Tibial artery (tissue), 4 donors: ENCODE data around the gene KIAA1671.

ENCODE experiments used
- DNase-seq, 2 donors: peaks; one replicate each; pipeline ENCODE4 v3.0.0-alpha.2; 2019
- H3K27ac ChIP-seq, 2 donors: fragments of 200-600 bp; sonication (generic) in 1 of 2; 1 replicate in 1 of 2; 2 replicates in 1 of 2; pipeline ENCODE4 v1.5.1; 2018 to 2019; ENCODE audit warnings: mild to moderate bottlenecking in 1 of 2
- H3K27me3 ChIP-seq, 2 donors: fragments of 200-600 bp; sonication (generic) in 1 of 2; one replicate each; pipeline versions ENCODE4 v1.5.1 to v1.6.0; 2016 to 2019
- H3K36me3 ChIP-seq, 3 donors: fragments of 200-600 bp; sonication (generic) in 2 of 3; one replicate each; pipeline ENCODE4 v1.5.1; 2016 to 2019; ENCODE audit warnings: mild to moderate bottlenecking in 2 of 3
- H3K4me1 ChIP-seq, 4 donors: fragments of 200-600 bp; sonication (generic) in 2 of 4; 1 replicate in 3 of 4; 2 replicates in 1 of 4; pipeline ENCODE4 v1.5.1; 2016 to 2019
- H3K4me3 ChIP-seq, 2 donors: fragments of 200-600 bp; sonication (generic) in 1 of 2; 1 replicate in 1 of 2; 2 replicates in 1 of 2; pipeline ENCODE4 v1.5.1; 2018 to 2019; ENCODE audit warnings: mild to moderate bottlenecking in 2 of 2
- H3K9me3 ChIP-seq, 3 donors: fragments of 200-600 bp; sonication (generic) in 1 of 3; one replicate each; pipeline ENCODE4 v1.5.1; 2016 to 2019
- intact Hi-C: fragments of 100-400 bp; cut with DNase I; formaldehyde crosslinking; loops from one replicate; pipeline ENCODE4 v1.15.0; 2023; ENCODE audit warnings: low total_unique reads
- TF ChIP-seq, protein P1 (sequence below), 2 experiments: fragments of 200-600 bp in 1 of 2; fragments of 450-650 bp in 1 of 2; IDR thresholded peaks; one replicate each; pipeline ENCODE4 v1.5.1; 2017 to 2019; ENCODE audit warnings: antibody characterized with exemption in 2 of 2, mild to moderate bottlenecking in 1 of 2, moderate library complexity in 1 of 2

The KIAA1671 gene

GRCh38 chr22:25159028-25159427, 206.5 kb downstream of the KIAA1671 start:
- Histone ChIP-seq H3K36me3 (peaks cover 0 to 16% (median 11%) of the 10 kb centered on the region in 3 donors), H3K9me3 (no peaks in the 10 kb centered on the region), H3K4me3 (no peak overlapping the region), H3K27me3 (no peaks in the 10 kb centered on the region), H3K4me1 (peaks cover 0 to 50% (median 33%) of the 10 kb centered on the region in 4 donors), H3K27ac (no peak overlapping the region)
- DNase-seq, result no peak
- intact Hi-C loops, result no loop called here
- TF ChIP-seq, protein P1, sequence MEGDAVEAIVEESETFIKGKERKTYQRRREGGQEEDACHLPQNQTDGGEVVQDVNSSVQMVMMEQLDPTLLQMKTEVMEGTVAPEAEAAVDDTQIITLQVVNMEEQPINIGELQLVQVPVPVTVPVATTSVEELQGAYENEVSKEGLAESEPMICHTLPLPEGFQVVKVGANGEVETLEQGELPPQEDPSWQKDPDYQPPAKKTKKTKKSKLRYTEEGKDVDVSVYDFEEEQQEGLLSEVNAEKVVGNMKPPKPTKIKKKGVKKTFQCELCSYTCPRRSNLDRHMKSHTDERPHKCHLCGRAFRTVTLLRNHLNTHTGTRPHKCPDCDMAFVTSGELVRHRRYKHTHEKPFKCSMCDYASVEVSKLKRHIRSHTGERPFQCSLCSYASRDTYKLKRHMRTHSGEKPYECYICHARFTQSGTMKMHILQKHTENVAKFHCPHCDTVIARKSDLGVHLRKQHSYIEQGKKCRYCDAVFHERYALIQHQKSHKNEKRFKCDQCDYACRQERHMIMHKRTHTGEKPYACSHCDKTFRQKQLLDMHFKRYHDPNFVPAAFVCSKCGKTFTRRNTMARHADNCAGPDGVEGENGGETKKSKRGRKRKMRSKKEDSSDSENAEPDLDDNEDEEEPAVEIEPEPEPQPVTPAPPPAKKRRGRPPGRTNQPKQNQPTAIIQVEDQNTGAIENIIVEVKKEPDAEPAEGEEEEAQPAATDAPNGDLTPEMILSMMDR (IDR thresholded peaks at IDR 0.05), result no peak

- Histone ChIP-seq H3K27ac (no peak overlapping the region), H3K4me3 (no peak overlapping the region), H3K36me3 (peaks cover 0 to 16% (median 11%) of the 10 kb centered on the region in 3 donors), H3K27me3 (no peaks in the 10 kb centered on the region), H3K9me3 (no peaks in the 10 kb centered on the region), H3K4me1 (peaks cover 0 to 51% (median 30%) of the 10 kb centered on the region in 4 donors)
- DNase-seq, result no peak
- intact Hi-C loops, result no loop called here
- TF ChIP-seq, protein P1 (IDR thresholded peaks at IDR 0.05), result no peak
Observed at GRCh38 chr22:25160120-25160996, 207.8 kb downstream of the KIAA1671 start.

DNA sequence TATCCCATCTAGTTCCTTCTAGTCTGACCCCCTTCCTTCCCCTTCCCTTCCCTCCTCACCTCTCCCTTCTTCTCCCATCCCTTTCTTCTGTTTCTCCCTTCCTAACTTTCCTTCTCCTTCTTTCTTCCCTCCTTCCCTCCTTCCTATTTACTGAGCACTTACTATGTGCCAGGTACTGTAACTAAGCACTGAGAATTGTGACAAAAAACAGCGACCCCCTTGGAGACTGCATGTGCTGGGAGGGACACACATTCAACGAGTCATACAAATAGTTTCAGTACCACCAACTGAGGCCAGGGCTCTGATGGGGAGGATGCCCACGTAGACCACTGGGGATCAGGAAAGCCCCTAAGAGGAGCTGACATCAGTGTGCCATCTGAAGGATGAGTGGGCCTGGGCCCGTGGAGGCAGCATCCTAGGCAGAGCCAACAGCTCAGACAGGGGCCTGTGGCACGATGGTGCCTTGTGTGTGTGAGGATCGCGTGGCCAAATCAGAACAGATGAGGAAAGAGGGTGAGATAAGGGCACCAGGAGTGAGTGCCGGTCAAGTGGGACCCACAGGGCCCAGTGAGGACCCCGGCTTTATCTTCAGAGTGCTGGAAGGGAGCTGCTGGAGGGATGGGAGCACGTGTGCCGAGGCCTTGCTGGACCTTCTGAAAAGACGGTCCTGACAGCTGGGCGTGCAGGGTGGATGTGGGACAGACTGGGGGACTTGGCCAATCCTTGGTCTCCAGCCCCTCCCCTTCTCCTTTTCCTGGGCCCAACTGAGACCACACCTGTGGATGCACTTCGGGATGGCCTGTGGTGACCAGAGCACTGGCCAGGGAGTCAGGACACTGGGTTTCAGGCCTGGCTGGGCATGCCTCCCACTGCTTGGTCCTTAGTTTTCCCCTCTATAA, 208.8 kb downstream of the KIAA1671 start:
- intact Hi-C loops, result no loop called here
- TF ChIP-seq, protein P1 (IDR thresholded peaks at IDR 0.05), result no peak
- no peak overlapping the region for H3K4me3 ChIP-seq

DNA sequence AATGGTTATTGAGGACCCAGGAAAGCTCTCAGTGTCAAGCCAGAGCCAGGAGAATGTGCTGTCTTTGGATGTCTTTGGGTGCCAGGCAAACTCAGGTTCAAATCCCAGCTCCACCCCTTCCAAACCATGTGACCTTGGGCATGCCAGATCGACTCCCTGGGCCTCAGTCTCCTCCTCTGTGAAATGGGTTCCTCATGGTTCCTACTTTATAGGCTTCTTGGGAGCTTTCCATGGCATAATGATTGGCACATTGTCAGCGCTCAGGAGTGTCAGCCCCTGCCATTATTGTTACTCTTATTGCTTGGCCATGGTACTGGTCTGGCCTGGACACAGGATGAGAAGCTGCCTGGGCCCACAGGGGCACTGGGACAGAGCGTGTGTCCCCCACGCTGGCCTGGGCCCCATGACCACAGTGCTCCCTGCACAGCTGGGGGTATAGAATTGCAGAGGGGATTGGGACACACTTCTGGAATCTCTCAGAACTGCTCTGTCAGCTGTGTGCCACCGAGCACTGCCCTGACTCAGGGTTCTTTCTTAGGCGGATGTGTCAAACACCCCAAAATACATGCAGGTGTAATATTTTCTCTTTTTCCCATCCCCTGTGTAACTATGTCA, 209.5 kb downstream of the KIAA1671 start:
- TF ChIP-seq, protein P1 (IDR thresholded peaks at IDR 0.05), result no peak

More for the DNA sequence above, 208.8 kb downstream of the KIAA1671 start:
- no peaks in the 10 kb centered on the region for H3K9me3 ChIP-seq
- H3K4me1 ChIP-seq, result peaks cover 0 to 60% (median 33%) of the 10 kb centered on the region in 4 donors
- peaks cover 0 to 16% (median 11%) of the 10 kb centered on the region in 3 donors for H3K36me3 ChIP-seq
- DNase-seq, result no peak
- no peaks in the 10 kb centered on the region for H3K27me3 ChIP-seq
- H3K27ac ChIP-seq, result no peak overlapping the region

GRCh38 chr22:25162561-25162960, 210.0 kb downstream of the KIAA1671 start:
- TF ChIP-seq, protein P1 (IDR thresholded peaks at IDR 0.05), result no peak
- Histone ChIP-seq H3K27ac (no peak overlapping the region), H3K4me3 (no peak overlapping the region), H3K4me1 (peaks cover 0 to 61% (median 37%) of the 10 kb centered on the region in 4 donors), H3K36me3 (peaks cover 0 to 16% (median 11%) of the 10 kb centered on the region in 3 donors), H3K9me3 (no peaks in the 10 kb centered on the region), H3K27me3 (no peaks in the 10 kb centered on the region)
- no peak for DNase-seq
- intact Hi-C loops, result no loop called here

More for the DNA sequence above, 209.5 kb downstream of the KIAA1671 start:
- Histone ChIP-seq H3K27ac (no peak overlapping the region), H3K36me3 (peaks cover 0 to 16% (median 11%) of the 10 kb centered on the region in 3 donors), H3K4me1 (peaks cover 0 to 61% (median 35%) of the 10 kb centered on the region in 4 donors), H3K27me3 (no peaks in the 10 kb centered on the region), H3K9me3 (no peaks in the 10 kb centered on the region), H3K4me3 (no peak overlapping the region)
- intact Hi-C loops, result no loop called here
- DNase-seq, result no peak
